ENCODE measurements around the gene IQSEC1. TPM values are rescaled to one million over a fixed set of nuclear protein-coding genes. Genes with fewer than 3 reads are reported as not detected.

The IQSEC1 gene
- total RNA-seq, 1 donor = 22.1 TPM

DNA sequence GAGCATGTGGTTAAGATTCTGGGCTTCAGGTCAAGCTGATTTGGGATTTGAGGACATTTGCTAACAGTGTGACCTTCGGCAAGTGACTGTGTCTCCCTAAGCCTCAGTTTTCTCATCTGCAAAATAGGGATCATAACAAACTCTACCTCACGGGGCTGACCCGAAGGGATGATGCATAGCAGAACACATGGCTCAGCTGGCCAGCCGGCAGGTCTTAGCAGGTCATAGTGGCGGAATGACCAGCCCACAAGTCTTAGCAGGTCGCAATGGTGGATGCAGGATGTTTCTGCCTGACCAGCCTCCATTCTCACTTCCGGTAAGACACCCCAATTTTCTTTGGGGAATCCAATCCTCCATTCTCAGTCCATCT lies 63.3 kb downstream of the IQSEC1 start:
- no peaks in the 10 kb centered on the region for H4K20me1 ChIP-seq (ENCODE audit: insufficient read depth, low read length)
- H3K4me3 ChIP-seq (ENCODE audit: insufficient read depth, low read length) = no peak overlapping the region
- H2AFZ ChIP-seq (ENCODE audit: low read length) = no peak overlapping the region
- no peaks in the 10 kb centered on the region for H3K36me3 ChIP-seq (ENCODE audit: insufficient read depth, low read length)
- H3K4me2 ChIP-seq (ENCODE audit: insufficient read depth, low read length) = no peak overlapping the region
- TF ChIP-seq, protein P1, sequence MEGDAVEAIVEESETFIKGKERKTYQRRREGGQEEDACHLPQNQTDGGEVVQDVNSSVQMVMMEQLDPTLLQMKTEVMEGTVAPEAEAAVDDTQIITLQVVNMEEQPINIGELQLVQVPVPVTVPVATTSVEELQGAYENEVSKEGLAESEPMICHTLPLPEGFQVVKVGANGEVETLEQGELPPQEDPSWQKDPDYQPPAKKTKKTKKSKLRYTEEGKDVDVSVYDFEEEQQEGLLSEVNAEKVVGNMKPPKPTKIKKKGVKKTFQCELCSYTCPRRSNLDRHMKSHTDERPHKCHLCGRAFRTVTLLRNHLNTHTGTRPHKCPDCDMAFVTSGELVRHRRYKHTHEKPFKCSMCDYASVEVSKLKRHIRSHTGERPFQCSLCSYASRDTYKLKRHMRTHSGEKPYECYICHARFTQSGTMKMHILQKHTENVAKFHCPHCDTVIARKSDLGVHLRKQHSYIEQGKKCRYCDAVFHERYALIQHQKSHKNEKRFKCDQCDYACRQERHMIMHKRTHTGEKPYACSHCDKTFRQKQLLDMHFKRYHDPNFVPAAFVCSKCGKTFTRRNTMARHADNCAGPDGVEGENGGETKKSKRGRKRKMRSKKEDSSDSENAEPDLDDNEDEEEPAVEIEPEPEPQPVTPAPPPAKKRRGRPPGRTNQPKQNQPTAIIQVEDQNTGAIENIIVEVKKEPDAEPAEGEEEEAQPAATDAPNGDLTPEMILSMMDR (IDR thresholded peaks at IDR 0.05; ENCODE audit: extremely low read depth, low read depth, low read length) = no peak
- no peak overlapping the region for H3K27ac ChIP-seq (ENCODE audit: low read depth, low read length)
- no peaks in the 10 kb centered on the region for H3K9me3 ChIP-seq (ENCODE audit: low read depth, low read length)
- DNase-seq (ENCODE audit: insufficient read length, low spot score, missing footprints) = no peak
- peaks cover 15% of the 10 kb centered on the region for H3K4me1 ChIP-seq (ENCODE audit: insufficient read depth, low read length)
- no peaks in the 10 kb centered on the region for H3K79me2 ChIP-seq (ENCODE audit: insufficient read depth, low read length)
- no peaks in the 10 kb centered on the region for H3K27me3 ChIP-seq (ENCODE audit: insufficient read depth, low read length)

DNA sequence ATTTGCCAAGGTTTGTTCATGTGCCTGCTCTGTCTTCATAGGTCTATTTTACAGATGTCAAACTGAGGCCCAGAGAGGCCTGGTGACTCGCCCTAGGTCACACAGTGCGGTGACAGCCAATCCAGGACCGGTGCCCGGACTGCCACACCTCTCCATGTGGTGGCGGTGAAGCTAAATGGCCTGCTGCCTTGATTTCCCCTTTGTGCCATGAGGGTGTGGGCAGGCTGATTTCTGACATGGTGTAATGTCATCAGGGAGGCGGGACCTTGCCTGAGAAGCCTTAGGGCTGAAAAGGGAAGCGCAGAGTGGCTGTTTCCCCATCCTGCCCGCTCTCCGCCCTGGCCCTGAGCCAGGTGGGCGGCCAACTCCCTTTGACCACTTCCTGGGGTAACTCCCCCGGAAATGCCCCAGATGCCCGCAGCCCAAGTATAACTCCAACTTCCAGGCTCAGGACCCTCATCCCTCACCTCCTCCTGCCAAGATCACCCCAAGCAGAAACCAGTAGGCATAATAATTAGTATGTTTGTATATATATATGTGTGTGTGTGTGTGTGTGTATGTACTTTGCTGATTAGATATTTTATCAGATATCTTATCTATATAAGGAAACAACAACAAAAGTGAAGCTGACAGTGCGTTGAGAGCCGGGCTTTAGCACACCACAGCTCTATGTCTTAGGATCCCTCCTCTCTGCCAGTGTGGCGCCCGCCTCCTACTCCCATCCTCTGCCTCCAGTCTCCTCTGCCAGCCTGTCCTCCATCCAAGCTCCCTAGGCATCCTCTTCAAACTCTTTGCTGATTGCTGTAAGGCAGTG lies 63.9 kb downstream of the IQSEC1 start:
- Histone ChIP-seq H3K27me3 (ENCODE audit: insufficient read depth, low read length) (no peaks in the 10 kb centered on the region), H3K27ac (ENCODE audit: low read depth, low read length) (no peak overlapping the region)

DNA sequence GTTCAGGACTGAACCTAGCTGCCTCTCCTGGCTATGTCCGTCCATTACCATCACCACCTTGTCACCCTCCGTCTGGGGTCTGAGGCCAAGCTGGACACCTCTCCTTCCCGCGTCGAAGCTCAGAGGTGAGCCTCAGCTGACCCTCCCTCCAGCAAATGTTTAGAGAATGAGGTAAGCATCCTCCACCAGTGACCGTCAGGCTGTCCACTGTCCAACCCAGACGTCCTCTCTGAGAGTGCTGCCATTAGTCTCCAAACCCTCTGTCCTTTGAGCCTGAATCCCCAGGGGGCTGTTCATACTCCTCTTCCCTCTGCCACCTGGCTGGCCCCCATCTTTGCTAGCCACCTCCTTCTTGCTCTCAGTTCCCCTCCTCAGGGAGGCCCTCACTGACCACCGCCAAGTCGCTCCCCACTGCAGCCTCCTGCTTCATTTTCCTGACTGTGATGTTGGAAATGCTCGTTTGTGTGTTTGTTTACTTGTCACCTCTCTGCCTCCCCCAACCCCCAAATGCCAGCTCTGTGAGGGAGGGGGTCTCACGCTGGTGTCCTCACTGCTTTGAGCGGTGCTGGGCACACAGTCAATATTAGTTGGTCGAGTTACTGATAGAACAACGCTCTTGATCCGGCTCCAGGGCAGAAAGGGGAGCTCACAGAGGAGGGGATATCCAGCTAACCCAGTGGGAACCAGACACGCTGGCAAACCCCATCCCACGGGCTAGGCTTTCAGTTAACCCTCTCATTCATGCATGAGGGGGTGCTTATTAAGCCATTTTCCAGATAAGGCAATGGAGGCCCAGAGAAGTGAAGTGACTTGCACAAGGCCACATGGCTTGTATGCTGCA lies 64.9 kb downstream of the IQSEC1 start:
- no peak overlapping the region for H3K4me3 ChIP-seq (ENCODE audit: insufficient read depth, low read length)
- H3K4me2 ChIP-seq (ENCODE audit: insufficient read depth, low read length) = no peak overlapping the region
- TF ChIP-seq, protein P1 (IDR thresholded peaks at IDR 0.05; ENCODE audit: extremely low read depth, low read depth, low read length) = no peak

More for the DNA sequence above, 63.9 kb downstream of the IQSEC1 start:
- H2AFZ ChIP-seq (ENCODE audit: low read length) = no peak overlapping the region
- no peak overlapping the region for H3K4me3 ChIP-seq (ENCODE audit: insufficient read depth, low read length)
- TF ChIP-seq, protein P1 (IDR thresholded peaks at IDR 0.05; ENCODE audit: extremely low read depth, low read depth, low read length) = no peak
- H3K4me1 ChIP-seq (ENCODE audit: insufficient read depth, low read length) = peaks cover 15% of the 10 kb centered on the region
- no peak overlapping the region for H3K4me2 ChIP-seq (ENCODE audit: insufficient read depth, low read length)
- H3K36me3 ChIP-seq (ENCODE audit: insufficient read depth, low read length) = no peaks in the 10 kb centered on the region
- peak; percentile 60 for DNase-seq (ENCODE audit: insufficient read length, low spot score, missing footprints)
- H3K79me2 ChIP-seq (ENCODE audit: insufficient read depth, low read length) = no peaks in the 10 kb centered on the region
- no peaks in the 10 kb centered on the region for H3K9me3 ChIP-seq (ENCODE audit: low read depth, low read length)
- no peaks in the 10 kb centered on the region for H4K20me1 ChIP-seq (ENCODE audit: insufficient read depth, low read length)

More for the DNA sequence above, 64.9 kb downstream of the IQSEC1 start:
- no peaks in the 10 kb centered on the region for H3K9me3 ChIP-seq (ENCODE audit: low read depth, low read length)
- H4K20me1 ChIP-seq (ENCODE audit: insufficient read depth, low read length) = no peaks in the 10 kb centered on the region
- H3K27me3 ChIP-seq (ENCODE audit: insufficient read depth, low read length) = no peaks in the 10 kb centered on the region
- H3K4me1 ChIP-seq (ENCODE audit: insufficient read depth, low read length) = peaks cover 15% of the 10 kb centered on the region
- H3K36me3 ChIP-seq (ENCODE audit: insufficient read depth, low read length) = no peaks in the 10 kb centered on the region
- no peaks in the 10 kb centered on the region for H3K79me2 ChIP-seq (ENCODE audit: insufficient read depth, low read length)
- H2AFZ ChIP-seq (ENCODE audit: low read length) = no peak overlapping the region
- DNase-seq (ENCODE audit: insufficient read length, low spot score, missing footprints) = peak; percentile 47
- H3K27ac ChIP-seq (ENCODE audit: low read depth, low read length) = no peak overlapping the region
